ENCODE data around the gene MVB12B. TPM values are rescaled to one million over a fixed set of nuclear protein-coding genes. Genes with fewer than 3 reads are reported as not detected.

The MVB12B gene
- total RNA-seq, 1 experiment from 2014 or later = 5.8 TPM

- no peak overlapping the region for H3K4me3 Mint-ChIP-seq
- Histone ChIP-seq H2BK5ac (ENCODE audit: insufficient read length, low read length) (no peak overlapping the region), H3K4me2 (ENCODE audit: insufficient read depth, insufficient read length, low read length) (no peak overlapping the region), H3K9me3 (ENCODE audit: control insufficient read depth, low read depth, low read length) (no peaks in the 10 kb centered on the region), H2BK15ac (ENCODE audit: low read depth, low read length) (no peak overlapping the region), H3K18ac (ENCODE audit: insufficient read length, low read depth, low read length) (no peak overlapping the region), H3K79me1 (ENCODE audit: insufficient read depth, low read depth, low read length, poor library complexity, severe bottlenecking) (no peaks in the 10 kb centered on the region), H3T11ph (ENCODE audit: low read length) (no peak overlapping the region), H2AK5ac (ENCODE audit: insufficient read length, low read length) (no peak overlapping the region), H4K8ac (replicated peaks; ENCODE audit: insufficient read length, low read depth, low read length) (no peak overlapping the region), H3K4me1 (ENCODE audit: insufficient read depth, low read length) (no peaks in the 10 kb centered on the region), H3K14ac (ENCODE audit: insufficient read depth, low read length) (no peak overlapping the region), H2AFZ (ENCODE audit: low read length) (no peak overlapping the region), H3K23me2 (ENCODE audit: insufficient read length, low read depth, low read length, poor library complexity, severe bottlenecking) (no peaks in the 10 kb centered on the region), H3K4ac (ENCODE audit: low read depth, low read length) (no peak overlapping the region), H3K56ac (ENCODE audit: insufficient read length, low read depth, low read length) (no peak overlapping the region), H4K91ac (ENCODE audit: insufficient read length, low read depth, low read length) (no peak overlapping the region), H3K9ac (ENCODE audit: extremely low read depth, insufficient read length, low read length) (no peak overlapping the region), H4K5ac (ENCODE audit: insufficient read length, low read depth, low read length) (no peak overlapping the region), H3K23ac (ENCODE audit: insufficient read length, low read depth, low read length) (no peak overlapping the region), H2BK12ac (ENCODE audit: insufficient read length, low read depth, low read length) (no peak overlapping the region), H3K79me2 (ENCODE audit: insufficient read depth, low read length) (no peaks in the 10 kb centered on the region), H4K20me1 (ENCODE audit: control insufficient read depth, insufficient read depth, insufficient read length) (no peaks in the 10 kb centered on the region), H2BK120ac (ENCODE audit: low read depth, low read length, poor library complexity, severe bottlenecking) (no peak overlapping the region), H3K27me3 (ENCODE audit: insufficient read depth, low read length) (no peaks in the 10 kb centered on the region), H3K27ac (ENCODE audit: insufficient read length, low read depth, low read length) (no peak overlapping the region), H2BK20ac (ENCODE audit: low read depth, low read length, poor library complexity, severe bottlenecking) (no peak overlapping the region)
- DNase-seq = no peak
- no CpG with 5 or more reads among the region's 5 CpGs for WGBS (ENCODE audit: extremely low coverage, insufficient read length, low lambda C conversion rate)
- peaks cover 0 to 2% of the 10 kb centered on the region in 2 experiments; a peak in 1 of 4 replicates for H3K4me1 Mint-ChIP-seq
- no peaks in the 10 kb centered on the region for H3K36me3 Mint-ChIP-seq (ENCODE audit: insufficient read depth in 1 of 3, low read depth in 3 of 3)
- H3K27ac Mint-ChIP-seq = no peak overlapping the region
- H3K9me3 Mint-ChIP-seq = no peaks in the 10 kb centered on the region; a peak in 1 of 5 replicates
- TF ChIP-seq, protein P1, sequence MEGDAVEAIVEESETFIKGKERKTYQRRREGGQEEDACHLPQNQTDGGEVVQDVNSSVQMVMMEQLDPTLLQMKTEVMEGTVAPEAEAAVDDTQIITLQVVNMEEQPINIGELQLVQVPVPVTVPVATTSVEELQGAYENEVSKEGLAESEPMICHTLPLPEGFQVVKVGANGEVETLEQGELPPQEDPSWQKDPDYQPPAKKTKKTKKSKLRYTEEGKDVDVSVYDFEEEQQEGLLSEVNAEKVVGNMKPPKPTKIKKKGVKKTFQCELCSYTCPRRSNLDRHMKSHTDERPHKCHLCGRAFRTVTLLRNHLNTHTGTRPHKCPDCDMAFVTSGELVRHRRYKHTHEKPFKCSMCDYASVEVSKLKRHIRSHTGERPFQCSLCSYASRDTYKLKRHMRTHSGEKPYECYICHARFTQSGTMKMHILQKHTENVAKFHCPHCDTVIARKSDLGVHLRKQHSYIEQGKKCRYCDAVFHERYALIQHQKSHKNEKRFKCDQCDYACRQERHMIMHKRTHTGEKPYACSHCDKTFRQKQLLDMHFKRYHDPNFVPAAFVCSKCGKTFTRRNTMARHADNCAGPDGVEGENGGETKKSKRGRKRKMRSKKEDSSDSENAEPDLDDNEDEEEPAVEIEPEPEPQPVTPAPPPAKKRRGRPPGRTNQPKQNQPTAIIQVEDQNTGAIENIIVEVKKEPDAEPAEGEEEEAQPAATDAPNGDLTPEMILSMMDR (conservative IDR thresholded peaks at IDR 0.05) = no peak
- H3K27me3 Mint-ChIP-seq (ENCODE audit: low read depth) = peaks cover 1% of the 10 kb centered on the region
These were observed 31.5 kb upstream of the MVB12B start for GRCh38 chr9:126295082-126295477.
